ENCODE data around the gene COPS2. TPM values are rescaled to one million over a fixed set of nuclear protein-coding genes. Genes with fewer than 3 reads are reported as not detected.
"Not testable (repeated sequence)": the region's sequence is repeated elsewhere in the genome, so short reads cannot be mapped to it uniquely, and the experiment has no call there.

Gene COPS2
- total RNA-seq, 4 donors from 2014 or later, result 37.2 to 59.5 (median 47.0) TPM

GRCh38 chr15:49190586-49190985 is 35.2 kb upstream of the COPS2 start:
- intact Hi-C loops (cut with DNase I), result no loop called here
- WGBS, 2 donors, result 75 to 80% methylated on average over 2 of the region's 2 CpGs
- H3K4me3 ChIP-seq, result no peak overlapping the region
- no peaks in the 10 kb centered on the region for H3K9me3 ChIP-seq
- H3K36me3 ChIP-seq, result no peaks in the 10 kb centered on the region
- TF ChIP-seq, protein P1, sequence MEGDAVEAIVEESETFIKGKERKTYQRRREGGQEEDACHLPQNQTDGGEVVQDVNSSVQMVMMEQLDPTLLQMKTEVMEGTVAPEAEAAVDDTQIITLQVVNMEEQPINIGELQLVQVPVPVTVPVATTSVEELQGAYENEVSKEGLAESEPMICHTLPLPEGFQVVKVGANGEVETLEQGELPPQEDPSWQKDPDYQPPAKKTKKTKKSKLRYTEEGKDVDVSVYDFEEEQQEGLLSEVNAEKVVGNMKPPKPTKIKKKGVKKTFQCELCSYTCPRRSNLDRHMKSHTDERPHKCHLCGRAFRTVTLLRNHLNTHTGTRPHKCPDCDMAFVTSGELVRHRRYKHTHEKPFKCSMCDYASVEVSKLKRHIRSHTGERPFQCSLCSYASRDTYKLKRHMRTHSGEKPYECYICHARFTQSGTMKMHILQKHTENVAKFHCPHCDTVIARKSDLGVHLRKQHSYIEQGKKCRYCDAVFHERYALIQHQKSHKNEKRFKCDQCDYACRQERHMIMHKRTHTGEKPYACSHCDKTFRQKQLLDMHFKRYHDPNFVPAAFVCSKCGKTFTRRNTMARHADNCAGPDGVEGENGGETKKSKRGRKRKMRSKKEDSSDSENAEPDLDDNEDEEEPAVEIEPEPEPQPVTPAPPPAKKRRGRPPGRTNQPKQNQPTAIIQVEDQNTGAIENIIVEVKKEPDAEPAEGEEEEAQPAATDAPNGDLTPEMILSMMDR (IDR thresholded peaks at IDR 0.05), result no peak
- TF ChIP-seq POLR2A (IDR thresholded peaks at IDR 0.05), result no peak
- H3K27me3 ChIP-seq, result no peaks in the 10 kb centered on the region
- no peak for DNase-seq
- H3K4me1 ChIP-seq, result no peaks in the 10 kb centered on the region
- H3K27ac ChIP-seq, result no peak overlapping the region

DNA sequence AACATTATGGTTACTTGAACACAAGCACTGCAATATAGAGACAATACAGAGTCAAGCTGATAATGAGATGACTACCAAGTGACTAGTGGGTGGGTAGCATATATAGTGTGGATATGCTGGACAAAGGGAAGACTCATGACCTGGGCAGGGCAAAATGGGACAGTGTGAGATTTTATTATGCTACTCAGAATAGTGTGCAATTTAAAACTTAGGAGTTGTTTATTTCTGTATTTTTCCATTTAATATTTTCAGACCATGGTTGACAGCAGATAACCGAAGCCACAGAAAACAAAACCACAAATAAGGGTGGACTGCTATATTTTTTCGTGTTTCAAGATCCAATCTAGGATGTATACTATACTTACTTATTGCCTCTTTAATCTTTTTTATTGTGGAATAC is 34.2 kb upstream of the COPS2 start:
- Histone ChIP-seq H3K36me3 (no peaks in the 10 kb centered on the region), H3K9me3 (no peaks in the 10 kb centered on the region), H3K27ac (no peak overlapping the region), H3K27me3 (no peaks in the 10 kb centered on the region), H3K4me1 (no peaks in the 10 kb centered on the region), H3K4me3 (no peak overlapping the region)
- TF ChIP-seq, protein P1 (IDR thresholded peaks at IDR 0.05), result no peak
- TF ChIP-seq POLR2A (IDR thresholded peaks at IDR 0.05), result no peak
- no peak for DNase-seq
- 88 to 92% methylated on average over 2 of the region's 2 CpGs for WGBS, 2 donors
- intact Hi-C loops (cut with DNase I), result no loop called here

- Histone ChIP-seq H3K27me3 (no peaks in the 10 kb centered on the region), H3K4me1 (no peaks in the 10 kb centered on the region), H3K9me3 (no peaks in the 10 kb centered on the region), H3K36me3 (no peaks in the 10 kb centered on the region), H3K4me3 (no peak overlapping the region), H3K27ac (no peak overlapping the region)
- 98 to 100% methylated on average over 2 of the region's 2 CpGs for WGBS, 2 donors
- TF ChIP-seq, protein P1 (IDR thresholded peaks at IDR 0.05), result no peak
- TF ChIP-seq POLR2A (IDR thresholded peaks at IDR 0.05), result no peak
- no peak for DNase-seq
- intact Hi-C loops (cut with DNase I), result no loop called here
Observed at GRCh38 chr15:49188933-49189332, 33.5 kb upstream of the COPS2 start.

DNA sequence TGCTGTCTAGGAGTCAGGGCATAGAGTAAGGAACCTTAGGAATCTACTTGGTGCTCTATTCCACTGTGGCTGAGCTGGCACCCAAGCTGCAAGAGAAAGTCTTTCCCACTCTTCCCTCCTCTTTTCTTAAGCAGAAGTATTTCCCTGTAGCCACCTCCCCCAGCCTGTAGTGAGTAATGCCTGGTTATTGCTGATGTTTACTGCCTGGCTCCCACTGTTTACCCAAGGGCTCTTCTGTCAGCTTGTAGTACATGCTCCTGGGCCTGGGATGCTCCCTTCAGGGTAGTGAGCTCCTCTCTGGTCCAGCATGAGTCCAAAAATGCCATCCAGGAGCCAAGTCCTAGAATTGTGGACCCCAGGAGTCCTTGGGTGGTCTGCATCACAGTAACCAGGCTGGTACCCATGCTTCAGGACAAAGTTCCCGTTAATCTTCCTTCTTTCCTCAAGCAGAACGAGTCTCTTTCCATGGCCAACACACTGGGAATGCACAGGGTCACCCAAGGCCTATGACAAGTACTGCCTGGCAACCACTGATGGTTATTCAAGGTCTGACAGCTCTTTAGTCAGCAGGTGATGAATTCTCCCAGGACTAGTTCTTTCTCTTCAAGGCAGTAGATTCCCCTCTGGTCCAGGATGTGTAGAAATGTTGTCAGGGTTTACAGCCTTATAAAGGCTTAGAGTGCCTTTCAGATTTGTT is 32.3 kb upstream of the COPS2 start:
- intact Hi-C loops (cut with DNase I), result no loop called here
- Histone ChIP-seq H3K4me1 (no peaks in the 10 kb centered on the region), H3K36me3 (no peaks in the 10 kb centered on the region), H3K4me3 (no peak overlapping the region), H3K27ac (no peak overlapping the region), H3K27me3 (no peaks in the 10 kb centered on the region), H3K9me3 (no peaks in the 10 kb centered on the region)
- WGBS, 2 donors, result 64% methylated on average over 1 of the region's 2 CpGs; no CpG with 5 or more reads in 1 of the 2 donors
- DNase-seq, result no peak
- TF ChIP-seq, protein P1 (IDR thresholded peaks at IDR 0.05), result no peak
- TF ChIP-seq POLR2A (IDR thresholded peaks at IDR 0.05), result no peak

DNA sequence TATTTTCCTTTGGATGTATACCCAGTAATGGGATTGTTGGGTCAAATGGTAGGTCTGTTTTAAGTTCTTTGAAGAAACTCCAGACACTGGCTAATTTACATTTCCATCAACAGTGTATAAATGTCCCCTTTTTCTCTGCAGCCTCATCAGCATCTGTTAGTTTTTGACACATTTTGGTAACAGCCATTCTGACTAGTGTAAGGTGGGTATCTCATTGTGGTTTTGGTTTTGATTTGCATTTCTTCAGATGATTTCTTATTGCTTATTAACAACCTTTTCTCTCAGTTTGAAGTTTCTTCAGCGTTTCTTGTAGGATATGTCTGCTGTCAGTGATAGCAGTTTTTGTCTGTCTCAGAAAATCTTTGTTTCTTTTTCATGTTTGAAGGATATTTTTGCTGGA is 30.1 kb upstream of the COPS2 start:
- Histone ChIP-seq H3K4me3 (no peak overlapping the region), H3K27me3 (no peaks in the 10 kb centered on the region), H3K4me1 (no peaks in the 10 kb centered on the region), H3K9me3 (no peaks in the 10 kb centered on the region), H3K27ac (no peak overlapping the region), H3K36me3 (no peaks in the 10 kb centered on the region)
- intact Hi-C loops (cut with DNase I), result no loop called here
- WGBS, 2 donors, result 78 to 96% methylated on average over 1 of the region's 1 CpG
- TF ChIP-seq POLR2A (IDR thresholded peaks at IDR 0.05), result no peak
- TF ChIP-seq, protein P1 (IDR thresholded peaks at IDR 0.05), result no peak
- DNase-seq, result no peak

DNA sequence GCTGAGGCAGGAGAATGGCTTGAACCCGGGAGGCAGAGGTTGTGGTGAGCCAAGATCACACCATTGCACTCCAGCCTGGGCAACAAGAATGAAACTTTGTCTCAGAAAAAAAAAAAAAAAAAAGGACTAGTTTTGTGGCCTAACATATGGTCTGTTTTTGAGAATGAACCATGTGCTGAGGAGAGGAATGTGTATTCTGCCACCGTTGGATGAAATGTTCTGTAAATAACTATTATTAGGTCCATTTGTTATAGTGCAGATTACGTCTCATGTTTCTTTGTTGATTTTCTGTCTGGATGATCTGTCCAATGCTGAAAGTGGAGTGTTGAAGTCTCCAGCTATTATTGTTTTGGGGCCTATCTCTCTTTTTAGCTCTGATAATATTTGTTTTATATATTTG is 28.3 kb upstream of the COPS2 start:
- H3K27me3 ChIP-seq; H3K27ac ChIP-seq; DNase-seq; intact Hi-C loops (cut with DNase I); H3K4me3 ChIP-seq; H3K4me1 ChIP-seq; H3K36me3 ChIP-seq; H3K9me3 ChIP-seq: not testable (repeated sequence)
- WGBS, 2 donors, result 75 to 92% methylated on average over 3 of the region's 3 CpGs

Measured in esophagus squamous epithelium (tissue), 5 donors.